ENCODE measurements around the gene RITA1.

RITA1 gene, protein sequence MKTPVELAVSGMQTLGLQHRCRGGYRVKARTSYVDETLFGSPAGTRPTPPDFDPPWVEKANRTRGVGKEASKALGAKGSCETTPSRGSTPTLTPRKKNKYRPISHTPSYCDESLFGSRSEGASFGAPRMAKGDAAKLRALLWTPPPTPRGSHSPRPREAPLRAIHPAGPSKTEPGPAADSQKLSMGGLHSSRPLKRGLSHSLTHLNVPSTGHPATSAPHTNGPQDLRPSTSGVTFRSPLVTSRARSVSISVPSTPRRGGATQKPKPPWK

DNA sequence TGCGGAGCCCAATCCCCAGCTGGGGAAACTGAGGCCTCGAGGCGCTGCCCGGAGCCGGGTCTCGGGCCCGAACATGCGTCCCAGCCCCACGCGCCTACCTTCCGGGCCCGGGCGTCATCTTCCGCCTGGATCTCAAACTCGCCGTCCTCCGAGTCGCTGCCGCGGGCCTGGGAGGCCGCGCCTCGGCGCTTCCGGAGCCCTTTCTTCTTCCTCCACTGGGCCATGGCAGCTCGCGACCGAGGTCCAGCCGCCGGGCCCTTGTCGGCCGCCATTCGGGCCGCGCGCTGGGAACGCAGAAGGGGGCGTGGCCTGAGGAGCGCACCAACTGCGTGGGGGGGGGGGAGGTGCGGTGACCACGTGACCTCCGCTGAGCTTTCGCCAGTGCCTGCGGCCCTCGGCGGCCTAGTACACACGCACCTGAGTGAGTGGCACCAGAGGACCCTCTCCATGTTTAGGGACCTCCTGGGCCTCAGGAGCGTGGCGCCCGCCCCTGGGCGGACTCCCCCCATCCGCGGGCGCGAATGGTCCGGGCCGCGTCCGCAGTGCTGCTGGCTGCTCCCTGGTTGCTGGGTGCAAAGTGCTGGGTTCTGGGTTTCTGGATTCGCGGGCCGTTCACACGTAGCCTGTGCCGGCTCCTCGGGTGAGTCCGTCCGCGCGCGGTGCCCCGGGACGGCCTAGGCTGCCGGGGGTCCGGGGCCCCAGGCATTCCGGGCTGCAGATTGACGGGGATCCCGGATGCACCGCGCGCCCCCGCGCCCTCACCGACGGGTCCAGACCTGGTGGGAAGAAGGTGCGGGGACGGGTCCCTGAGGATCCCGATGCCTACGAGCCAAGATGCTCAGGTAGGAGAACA, at the start of gene RITA1, which contains the start of gene DDX54:
Gene RITA1 (plus strand): TSS at position 542 of the 853 bp plus-strand sequence. CDS start 1,026 bp downstream, outside the sequence.
Gene DDX54 (minus strand): TSS at position 299 of the 853 bp plus-strand sequence. CDS start 27 bp downstream, at position 272.
- peak within 1 kb of the TSS; percentile 97 for H3K9ac ChIP-seq (ENCODE audit: low read length)
- TF ChIP-seq CTCF (IDR thresholded peaks at IDR 0.05; ENCODE audit: low read depth, low read length) (no peak), EZH2phosphoT487 (IDR thresholded peaks at IDR 0.05; ENCODE audit: low read depth) (no peak)
- H3K79me2 ChIP-seq (ENCODE audit: low read length): peaks cover 71% of the 10 kb centered on the region
- peak within 1 kb of the TSS; percentile 99 for H3K4me3 ChIP-seq (ENCODE audit: low read length)
- H3K4me2 ChIP-seq (ENCODE audit: low read length): peak within 1 kb of the TSS; percentile 79
- no peaks in the 10 kb centered on the region for H3K27me3 ChIP-seq (ENCODE audit: low read depth, low read length)
- H2AFZ ChIP-seq (ENCODE audit: low read depth, low read length): peak within 1 kb of the TSS; percentile 82
- peaks cover 23% of the 10 kb centered on the region for H3K4me1 ChIP-seq (ENCODE audit: low read length)
- peaks cover 3% of the 10 kb centered on the region; the same call in 1 of the 2 replicates for H4K20me1 ChIP-seq (ENCODE audit: insufficient read depth, low read length)
- H3K36me3 ChIP-seq (replicated peaks; ENCODE audit: low read depth, low read length): peaks cover 32% of the 10 kb centered on the region
- H3K9me3 ChIP-seq (ENCODE audit: insufficient read depth, low read length): no peaks in the 10 kb centered on the region
- H3K27ac ChIP-seq (ENCODE audit: low read length): peak within 1 kb of the TSS; percentile 87

DNA sequence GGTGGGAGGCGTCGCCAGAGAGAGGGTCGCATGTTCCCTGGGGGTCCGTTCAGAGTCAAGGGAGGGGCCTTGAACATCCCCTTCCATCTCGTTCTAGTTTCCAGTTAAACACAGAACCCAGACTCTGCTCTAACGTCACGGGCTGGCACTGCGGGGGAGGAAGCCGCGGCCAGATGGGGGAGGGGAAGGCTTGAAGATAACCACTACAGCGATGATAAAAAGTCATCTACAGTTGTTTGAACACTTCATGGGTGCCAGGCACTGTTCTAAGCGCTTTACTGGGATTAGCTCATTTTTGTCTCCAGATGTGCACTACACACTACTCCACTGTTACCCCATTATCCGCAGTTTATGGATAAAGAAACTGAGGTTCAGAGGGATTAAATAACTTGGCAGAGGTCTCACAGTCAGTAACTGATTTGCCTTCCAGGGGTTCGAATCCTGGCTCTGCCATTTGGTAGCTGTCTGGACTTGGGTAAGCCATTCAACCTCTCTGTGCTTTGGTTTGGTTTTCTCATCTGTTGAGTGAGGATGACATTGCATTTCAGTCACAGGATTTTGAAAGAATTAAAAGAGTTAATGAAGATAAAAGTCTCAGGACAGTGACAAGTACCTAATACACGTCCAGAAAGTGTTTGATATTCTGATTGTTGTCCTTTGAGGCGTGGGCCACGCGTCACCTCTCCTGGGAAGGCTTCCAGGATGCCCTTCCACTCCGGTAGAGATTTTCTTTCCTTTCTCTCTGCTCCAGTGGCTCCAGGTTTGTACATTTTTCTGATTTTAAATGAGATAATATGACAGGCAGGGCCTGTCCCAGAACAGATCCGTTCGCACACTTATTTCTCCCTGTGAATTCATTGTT, 49.2 kb upstream of the RITA1 start:
- Histone ChIP-seq H3K9ac (ENCODE audit: low read length) (no peak overlapping the region), H3K36me3 (replicated peaks; ENCODE audit: low read depth, low read length) (no peaks in the 10 kb centered on the region), H3K79me2 (ENCODE audit: low read length) (no peaks in the 10 kb centered on the region), H3K4me1 (ENCODE audit: low read length) (0 out of 2 replicates have a peak, but pooled peaks cover 3% of the 10 kb centered on the region), H3K4me3 (ENCODE audit: low read length) (no peak overlapping the region), H3K27me3 (ENCODE audit: low read depth, low read length) (0 out of 2 replicates have a peak, but pooled peaks cover 5% of the 10 kb centered on the region), H4K20me1 (ENCODE audit: insufficient read depth, low read length) (no peaks in the 10 kb centered on the region), H3K9me3 (ENCODE audit: insufficient read depth, low read length) (no peaks in the 10 kb centered on the region), H2AFZ (ENCODE audit: low read depth, low read length) (no peak overlapping the region), H3K4me2 (ENCODE audit: low read length) (no peak overlapping the region), H3K27ac (ENCODE audit: low read length) (no peak overlapping the region)
- TF ChIP-seq EZH2phosphoT487 (IDR thresholded peaks at IDR 0.05; ENCODE audit: low read depth) (no peak), CTCF (IDR thresholded peaks at IDR 0.05; ENCODE audit: low read depth, low read length) (no peak)

- H3K9me3 ChIP-seq (ENCODE audit: insufficient read depth, low read length): no peaks in the 10 kb centered on the region
- 0 out of 2 replicates have a peak, but pooled peaks cover 5% of the 10 kb centered on the region for H3K27me3 ChIP-seq (ENCODE audit: low read depth, low read length)
- no peak overlapping the region for H3K4me3 ChIP-seq (ENCODE audit: low read length)
Measured at GRCh38 chr12:113136990-113137511, 48.5 kb upstream of the RITA1 start.

More at GRCh38 chr12:113136990-113137511, 48.5 kb upstream of the RITA1 start:
- no peaks in the 10 kb centered on the region for H3K79me2 ChIP-seq (ENCODE audit: low read length)
- no peak overlapping the region for H3K4me2 ChIP-seq (ENCODE audit: low read length)
- H3K4me1 ChIP-seq (ENCODE audit: low read length): peaks cover 2% of the 10 kb centered on the region; the same call in 1 of the 2 replicates
- H3K27ac ChIP-seq (ENCODE audit: low read length): no peak overlapping the region
- H3K36me3 ChIP-seq (replicated peaks; ENCODE audit: low read depth, low read length): no peaks in the 10 kb centered on the region
- no peak for TF ChIP-seq EZH2phosphoT487 (IDR thresholded peaks at IDR 0.05; ENCODE audit: low read depth)
- no peak for TF ChIP-seq CTCF (IDR thresholded peaks at IDR 0.05; ENCODE audit: low read depth, low read length)
- no peaks in the 10 kb centered on the region for H4K20me1 ChIP-seq (ENCODE audit: insufficient read depth, low read length)
- no peak overlapping the region for H2AFZ ChIP-seq (ENCODE audit: low read depth, low read length)
- H3K9ac ChIP-seq (ENCODE audit: low read length): no peak overlapping the region

Measured in OCI-LY3 (cell line).